ENCODE data around the gene AGBL4. TPM values are rescaled to one million over a fixed set of nuclear protein-coding genes. Genes with fewer than 3 reads are reported as not detected.

Gene AGBL4
- total and polyA plus RNA-seq, 8 donors = 0.32 to 1.3 (median 0.87) TPM

DNA sequence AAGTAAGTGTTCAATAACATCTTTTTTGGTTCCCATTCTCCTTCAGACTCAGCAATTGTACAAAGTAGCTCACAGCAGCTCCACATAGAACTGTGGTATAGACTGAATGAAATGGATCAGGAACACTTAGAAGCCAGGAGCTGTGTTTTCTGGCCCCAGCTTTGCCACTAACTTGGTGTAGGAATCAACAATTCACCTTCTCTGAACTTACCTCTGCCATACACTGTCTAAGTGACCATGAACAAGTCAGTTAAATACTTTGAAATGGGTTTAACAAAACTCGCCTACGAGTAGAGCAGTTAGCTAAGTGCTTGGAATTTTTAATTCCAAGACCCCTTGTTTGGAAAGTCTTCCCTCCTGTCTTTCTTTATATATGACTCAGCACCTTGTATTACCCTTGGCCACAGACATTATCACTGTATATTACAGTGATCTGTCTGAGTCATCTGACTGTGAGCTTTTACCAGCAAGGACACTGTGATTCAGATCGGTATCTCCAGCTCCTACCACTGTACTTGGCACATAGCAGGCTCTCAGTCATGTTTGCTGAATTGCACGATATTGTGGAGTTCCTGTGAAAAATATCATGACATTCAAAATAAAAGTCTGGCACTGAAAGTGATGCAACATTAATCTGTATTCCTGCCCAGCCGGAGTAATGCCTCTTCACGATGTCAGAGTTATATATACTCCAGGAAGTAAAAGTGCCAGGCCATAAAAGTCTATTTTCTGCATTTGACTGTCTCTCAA lies 1145.4 kb downstream of the AGBL4 start:
- H3K27ac ChIP-seq = no peak overlapping the region
- no peak for DNase-seq
- H3K36me3 ChIP-seq = no peaks in the 10 kb centered on the region
- H3K4me3 ChIP-seq = no peak overlapping the region
- no peak for TF ChIP-seq CTCF (IDR thresholded peaks at IDR 0.05)
- no peaks in the 10 kb centered on the region for H3K27me3 ChIP-seq
- ATAC-seq = peak; percentile 50
- no peaks in the 10 kb centered on the region for H3K9me3 ChIP-seq
- no peaks in the 10 kb centered on the region for H3K4me1 ChIP-seq
- intact Hi-C loops (cut with DNase I) = no loop called here

- Histone ChIP-seq H3K27ac (no peak overlapping the region), H3K36me3 (no peaks in the 10 kb centered on the region), H3K4me1 (no peaks in the 10 kb centered on the region), H3K27me3 (no peaks in the 10 kb centered on the region), H3K9me3 (no peaks in the 10 kb centered on the region), H3K4me3 (no peak overlapping the region)
- intact Hi-C loops (cut with DNase I) = no loop called here
- DNase-seq = peak in 1 of 4 donors; percentile 11
- TF ChIP-seq CTCF (IDR thresholded peaks at IDR 0.05) = no peak
- no peak for ATAC-seq
Observed at GRCh38 chr1:48876330-48876785, 1147.4 kb downstream of the AGBL4 start.

DNA sequence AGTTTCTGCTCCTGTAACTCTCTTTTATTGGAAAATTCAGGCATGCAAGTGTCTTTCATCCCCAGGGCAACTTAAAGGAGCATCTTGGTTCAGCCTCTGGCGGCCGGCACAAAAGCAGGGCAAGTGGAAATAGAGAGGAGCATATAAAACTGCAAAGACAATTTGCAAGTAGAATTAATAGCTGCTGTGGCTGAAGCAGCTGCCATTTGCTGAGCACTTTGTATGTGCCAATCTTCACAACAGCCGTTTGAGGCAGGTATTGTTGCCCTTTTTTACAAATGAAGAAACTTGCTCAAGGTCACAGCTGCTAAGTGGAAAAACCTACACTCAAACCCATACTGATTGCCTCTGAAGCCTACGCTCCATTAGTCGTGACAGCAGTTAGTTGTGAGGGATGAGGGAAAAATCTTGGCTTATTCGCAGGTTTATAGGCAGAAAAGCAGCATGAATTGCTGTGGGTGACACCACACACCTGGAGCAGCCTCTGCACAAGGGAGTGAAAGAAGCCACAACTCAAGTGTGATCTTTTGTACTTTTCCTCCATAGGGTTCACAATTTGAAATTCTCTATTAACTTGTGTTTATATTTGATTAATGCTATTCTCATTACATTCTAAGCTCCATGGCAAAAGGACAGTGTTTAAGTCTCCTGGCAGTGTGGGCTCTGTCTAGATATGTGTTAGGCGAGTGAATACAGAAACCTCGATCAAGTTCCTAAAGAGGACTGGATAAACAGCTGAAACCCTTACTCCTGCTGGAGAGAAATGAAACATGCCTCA lies 1148.0 kb downstream of the AGBL4 start:
- Histone ChIP-seq H3K4me3 (no peak overlapping the region), H3K4me1 (no peaks in the 10 kb centered on the region), H3K27ac (no peak overlapping the region), H3K9me3 (no peaks in the 10 kb centered on the region), H3K27me3 (no peaks in the 10 kb centered on the region), H3K36me3 (no peaks in the 10 kb centered on the region)
- ATAC-seq = no peak
- DNase-seq = peak in 1 of 4 donors; percentile 31
- intact Hi-C loops (cut with DNase I) = no loop called here
- TF ChIP-seq CTCF (IDR thresholded peaks at IDR 0.05) = no peak

DNA sequence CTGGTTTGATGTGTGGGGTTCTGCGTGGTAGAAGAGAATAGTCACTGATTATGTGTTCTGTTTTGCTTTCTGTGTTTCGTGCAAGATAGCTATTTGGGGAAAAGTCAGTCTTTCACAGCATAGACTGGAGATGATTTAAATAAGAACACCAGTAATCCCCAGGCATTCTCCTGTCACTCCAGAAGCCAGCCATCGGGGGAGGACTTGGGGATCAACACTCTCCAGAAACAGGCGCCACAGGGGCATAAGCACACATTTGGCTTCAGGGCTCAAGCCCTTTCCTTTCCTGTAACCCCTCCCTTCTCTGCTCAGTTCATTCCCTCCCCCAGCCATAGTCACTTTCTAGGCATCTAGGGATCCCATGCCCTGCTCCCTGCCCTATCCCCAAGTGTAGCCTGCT lies 1149.8 kb downstream of the AGBL4 start:
- H3K4me3 ChIP-seq = no peak overlapping the region
- no peak for TF ChIP-seq CTCF (IDR thresholded peaks at IDR 0.05)
- no peak for ATAC-seq
- H3K27ac ChIP-seq = no peak overlapping the region
- H3K4me1 ChIP-seq = no peaks in the 10 kb centered on the region
- intact Hi-C loops (cut with DNase I) = no loop called here
- H3K36me3 ChIP-seq = no peaks in the 10 kb centered on the region
- no peaks in the 10 kb centered on the region for H3K27me3 ChIP-seq
- DNase-seq = peak in 1 of 4 donors; percentile 11
- no peaks in the 10 kb centered on the region for H3K9me3 ChIP-seq

GRCh38 chr1:48870596-48870995 lies 1153.2 kb downstream of the AGBL4 start:
- no peaks in the 10 kb centered on the region for H3K27me3 ChIP-seq
- ATAC-seq (peak; percentile 64), DNase-seq (no peak)
- no peaks in the 10 kb centered on the region for H3K4me1 ChIP-seq
- peak; percentile 16 to 40 for TF ChIP-seq CTCF (IDR thresholded peaks at IDR 0.05)
- intact Hi-C loops (cut with DNase I) = no loop called here
- no peaks in the 10 kb centered on the region for H3K9me3 ChIP-seq
- H3K27ac ChIP-seq = no peak overlapping the region
- H3K36me3 ChIP-seq = no peaks in the 10 kb centered on the region
- no peak overlapping the region for H3K4me3 ChIP-seq
